BE2C (cell line): ENCODE results near the gene BICRA.

Experiments used
- DNase-seq: peaks from one replicate; pipeline ENCODE4 v3.0.0-alpha.2; 2020
- H3K27me3 ChIP-seq: fragments of 250-450 bp; sonication (Bioruptor Pico); 2 replicates; pipeline ENCODE4 v1.5.1; 2020; ENCODE audit warnings: mild to moderate bottlenecking
- H3K36me3 ChIP-seq: fragments of 250-450 bp; sonication (Bioruptor Pico); 2 replicates; pipeline ENCODE4 v1.5.1; 2020; ENCODE audit warnings: mild to moderate bottlenecking
- H3K4me1 ChIP-seq: fragments of 250-450 bp; sonication (Bioruptor Pico); 2 replicates; pipeline ENCODE4 v1.5.1; 2020
- H3K4me3 ChIP-seq: 2 replicates; pipeline ENCODE4 v1.5.1; 2011; ENCODE audit warnings: low read depth, low read length
- H3K9me3 ChIP-seq: fragments of 250-450 bp; sonication (Bioruptor Pico); 2 replicates; pipeline ENCODE4 v1.5.1; 2020
- TF ChIP-seq, protein P1 (sequence below): IDR thresholded peaks from 2 replicates; pipeline ENCODE4 v1.5.1; 2012; ENCODE audit warnings: mild to moderate bottlenecking, low read depth, low read length

BICRA gene

GRCh38 chr19:47675271-47675670 lies 66.3 kb downstream of the BICRA start:
- H3K9me3 ChIP-seq: no peaks in the 10 kb centered on the region
- no peaks in the 10 kb centered on the region for H3K4me1 ChIP-seq
- H3K4me3 ChIP-seq: no peak overlapping the region
- no peak for DNase-seq
- TF ChIP-seq, protein P1, sequence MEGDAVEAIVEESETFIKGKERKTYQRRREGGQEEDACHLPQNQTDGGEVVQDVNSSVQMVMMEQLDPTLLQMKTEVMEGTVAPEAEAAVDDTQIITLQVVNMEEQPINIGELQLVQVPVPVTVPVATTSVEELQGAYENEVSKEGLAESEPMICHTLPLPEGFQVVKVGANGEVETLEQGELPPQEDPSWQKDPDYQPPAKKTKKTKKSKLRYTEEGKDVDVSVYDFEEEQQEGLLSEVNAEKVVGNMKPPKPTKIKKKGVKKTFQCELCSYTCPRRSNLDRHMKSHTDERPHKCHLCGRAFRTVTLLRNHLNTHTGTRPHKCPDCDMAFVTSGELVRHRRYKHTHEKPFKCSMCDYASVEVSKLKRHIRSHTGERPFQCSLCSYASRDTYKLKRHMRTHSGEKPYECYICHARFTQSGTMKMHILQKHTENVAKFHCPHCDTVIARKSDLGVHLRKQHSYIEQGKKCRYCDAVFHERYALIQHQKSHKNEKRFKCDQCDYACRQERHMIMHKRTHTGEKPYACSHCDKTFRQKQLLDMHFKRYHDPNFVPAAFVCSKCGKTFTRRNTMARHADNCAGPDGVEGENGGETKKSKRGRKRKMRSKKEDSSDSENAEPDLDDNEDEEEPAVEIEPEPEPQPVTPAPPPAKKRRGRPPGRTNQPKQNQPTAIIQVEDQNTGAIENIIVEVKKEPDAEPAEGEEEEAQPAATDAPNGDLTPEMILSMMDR: no peak
- H3K27me3 ChIP-seq: no peaks in the 10 kb centered on the region
- peaks cover 32% of the 10 kb centered on the region for H3K36me3 ChIP-seq

- DNase-seq: no peak
- H3K27me3 ChIP-seq: no peaks in the 10 kb centered on the region
- TF ChIP-seq, protein P1: no peak
- no peaks in the 10 kb centered on the region for H3K4me1 ChIP-seq
- no peak overlapping the region for H3K4me3 ChIP-seq
- peaks cover 31% of the 10 kb centered on the region for H3K36me3 ChIP-seq
- H3K9me3 ChIP-seq: no peaks in the 10 kb centered on the region
Observed at GRCh38 chr19:47675859-47676258, 66.9 kb downstream of the BICRA start.

GRCh38 chr19:47676811-47677210 lies 67.9 kb downstream of the BICRA start:
- no peaks in the 10 kb centered on the region for H3K4me1 ChIP-seq
- no peaks in the 10 kb centered on the region for H3K27me3 ChIP-seq
- no peak overlapping the region for H3K4me3 ChIP-seq
- peaks cover 34% of the 10 kb centered on the region for H3K36me3 ChIP-seq
- TF ChIP-seq, protein P1: no peak
- no peak for DNase-seq
- H3K9me3 ChIP-seq: no peaks in the 10 kb centered on the region

DNA sequence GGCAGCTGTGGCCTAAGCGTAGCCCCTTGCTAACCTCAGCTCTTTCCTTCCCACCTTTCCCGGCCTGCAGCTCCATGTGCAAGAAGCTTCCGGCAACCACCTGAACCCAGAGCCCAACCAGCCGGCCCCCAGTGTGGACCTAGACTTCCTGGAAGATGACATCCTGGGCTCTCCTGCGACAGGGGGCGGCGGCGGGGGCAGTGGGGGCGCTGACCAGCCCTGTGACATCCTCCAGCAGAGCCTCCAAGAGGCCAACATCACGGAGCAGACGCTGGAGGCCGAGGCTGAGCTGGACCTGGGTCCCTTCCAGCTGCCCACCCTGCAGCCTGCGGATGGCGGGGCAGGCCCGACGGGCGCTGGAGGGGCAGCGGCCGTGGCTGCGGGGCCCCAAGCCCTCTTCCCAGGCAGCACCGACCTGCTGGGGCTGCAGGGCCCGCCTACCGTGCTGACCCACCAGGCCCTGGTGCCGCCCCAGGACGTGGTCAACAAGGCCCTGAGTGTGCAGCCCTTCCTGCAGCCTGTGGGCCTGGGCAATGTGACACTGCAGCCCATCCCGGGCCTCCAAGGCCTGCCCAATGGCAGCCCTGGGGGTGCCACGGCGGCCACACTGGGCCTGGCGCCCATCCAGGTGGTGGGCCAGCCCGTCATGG lies 70.4 kb downstream of the BICRA start:
- TF ChIP-seq, protein P1: no peak
- H3K4me1 ChIP-seq: no peaks in the 10 kb centered on the region
- H3K36me3 ChIP-seq: peaks cover 26% of the 10 kb centered on the region
- no peak overlapping the region for H3K4me3 ChIP-seq
- DNase-seq: no peak
- no peaks in the 10 kb centered on the region for H3K27me3 ChIP-seq
- H3K9me3 ChIP-seq: no peaks in the 10 kb centered on the region

- TF ChIP-seq, protein P1: no peak
- H3K36me3 ChIP-seq: peaks cover 29% of the 10 kb centered on the region
Observed at GRCh38 chr19:47679922-47680857, 71.3 kb downstream of the BICRA start.

More at GRCh38 chr19:47679922-47680857, 71.3 kb downstream of the BICRA start:
- H3K4me3 ChIP-seq: no peak overlapping the region
- DNase-seq: no peak
- no peaks in the 10 kb centered on the region for H3K9me3 ChIP-seq
- H3K27me3 ChIP-seq: no peaks in the 10 kb centered on the region
- no peaks in the 10 kb centered on the region for H3K4me1 ChIP-seq
